ENCODE measurements around the gene ZNF343.
A peak's percentile ranks its signal among the peaks of the same experiment; 100 is the strongest.

Gene ZNF343

GRCh38 chr20:2460752-2461424 lies 47.8 kb downstream of the ZNF343 start:
- TF ChIP-seq CTCF (conservative IDR thresholded peaks at IDR 0.05) = no peak

GRCh38 chr20:2459981-2460751 lies 48.5 kb downstream of the ZNF343 start:
- TF ChIP-seq CTCF (conservative IDR thresholded peaks at IDR 0.05) = no peak

More at GRCh38 chr20:2460752-2461424, 47.8 kb downstream of the ZNF343 start:
- no peak overlapping the region for H3K27ac ChIP-seq

GRCh38 chr20:2458919-2459499 lies 49.7 kb downstream of the ZNF343 start:
- no peak for TF ChIP-seq CTCF (conservative IDR thresholded peaks at IDR 0.05)
- peak overlapping the region; percentile 40; the same call in 1 of the 2 replicates for H3K27ac ChIP-seq

More at GRCh38 chr20:2459981-2460751, 48.5 kb downstream of the ZNF343 start:
- no peak overlapping the region for H3K27ac ChIP-seq

- no peak overlapping the region for H3K27ac ChIP-seq
Observed at GRCh38 chr20:2455771-2456497, 52.8 kb downstream of the ZNF343 start.

GRCh38 chr20:2453792-2454191 lies 54.9 kb downstream of the ZNF343 start:
- no peak for TF ChIP-seq CTCF (conservative IDR thresholded peaks at IDR 0.05)
- no peak overlapping the region for H3K27ac ChIP-seq

More at GRCh38 chr20:2455771-2456497, 52.8 kb downstream of the ZNF343 start:
- TF ChIP-seq CTCF (conservative IDR thresholded peaks at IDR 0.05) = no peak

GRCh38 chr20:2451939-2452732 lies 56.6 kb downstream of the ZNF343 start:
- TF ChIP-seq CTCF (conservative IDR thresholded peaks at IDR 0.05) = peak; percentile 97
- H3K27ac ChIP-seq = no peak overlapping the region

All from VCaP (cell line).